Measurements from ENCODE around the gene STAB2.

Gene STAB2

DNA sequence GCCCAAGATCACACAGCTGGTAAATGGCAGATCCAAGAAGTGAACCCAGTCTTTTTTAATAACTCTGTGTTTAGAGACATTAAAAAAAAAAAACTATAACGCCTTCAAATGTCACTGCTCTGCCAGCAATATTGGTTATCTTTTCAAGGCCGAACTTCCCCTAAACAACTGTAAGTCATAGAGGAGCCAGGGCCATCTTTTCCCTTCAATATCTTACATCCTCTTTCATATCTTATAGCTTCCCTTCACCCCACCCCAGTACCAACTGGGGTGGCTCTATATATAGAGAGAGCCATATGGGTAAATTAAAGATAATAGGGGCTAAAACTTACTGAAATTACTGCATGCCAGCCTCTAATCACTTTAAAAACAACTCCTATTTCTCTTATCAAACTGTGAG is 100.2 kb downstream of the STAB2 start:
- no peak for TF ChIP-seq ZFX (IDR thresholded peaks at IDR 0.05; ENCODE audit: borderline replicate concordance)
- TF ChIP-seq, protein P1, sequence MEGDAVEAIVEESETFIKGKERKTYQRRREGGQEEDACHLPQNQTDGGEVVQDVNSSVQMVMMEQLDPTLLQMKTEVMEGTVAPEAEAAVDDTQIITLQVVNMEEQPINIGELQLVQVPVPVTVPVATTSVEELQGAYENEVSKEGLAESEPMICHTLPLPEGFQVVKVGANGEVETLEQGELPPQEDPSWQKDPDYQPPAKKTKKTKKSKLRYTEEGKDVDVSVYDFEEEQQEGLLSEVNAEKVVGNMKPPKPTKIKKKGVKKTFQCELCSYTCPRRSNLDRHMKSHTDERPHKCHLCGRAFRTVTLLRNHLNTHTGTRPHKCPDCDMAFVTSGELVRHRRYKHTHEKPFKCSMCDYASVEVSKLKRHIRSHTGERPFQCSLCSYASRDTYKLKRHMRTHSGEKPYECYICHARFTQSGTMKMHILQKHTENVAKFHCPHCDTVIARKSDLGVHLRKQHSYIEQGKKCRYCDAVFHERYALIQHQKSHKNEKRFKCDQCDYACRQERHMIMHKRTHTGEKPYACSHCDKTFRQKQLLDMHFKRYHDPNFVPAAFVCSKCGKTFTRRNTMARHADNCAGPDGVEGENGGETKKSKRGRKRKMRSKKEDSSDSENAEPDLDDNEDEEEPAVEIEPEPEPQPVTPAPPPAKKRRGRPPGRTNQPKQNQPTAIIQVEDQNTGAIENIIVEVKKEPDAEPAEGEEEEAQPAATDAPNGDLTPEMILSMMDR (IDR thresholded peaks at IDR 0.05), result no peak
- no peak overlapping the region for H3K27ac ChIP-seq

DNA sequence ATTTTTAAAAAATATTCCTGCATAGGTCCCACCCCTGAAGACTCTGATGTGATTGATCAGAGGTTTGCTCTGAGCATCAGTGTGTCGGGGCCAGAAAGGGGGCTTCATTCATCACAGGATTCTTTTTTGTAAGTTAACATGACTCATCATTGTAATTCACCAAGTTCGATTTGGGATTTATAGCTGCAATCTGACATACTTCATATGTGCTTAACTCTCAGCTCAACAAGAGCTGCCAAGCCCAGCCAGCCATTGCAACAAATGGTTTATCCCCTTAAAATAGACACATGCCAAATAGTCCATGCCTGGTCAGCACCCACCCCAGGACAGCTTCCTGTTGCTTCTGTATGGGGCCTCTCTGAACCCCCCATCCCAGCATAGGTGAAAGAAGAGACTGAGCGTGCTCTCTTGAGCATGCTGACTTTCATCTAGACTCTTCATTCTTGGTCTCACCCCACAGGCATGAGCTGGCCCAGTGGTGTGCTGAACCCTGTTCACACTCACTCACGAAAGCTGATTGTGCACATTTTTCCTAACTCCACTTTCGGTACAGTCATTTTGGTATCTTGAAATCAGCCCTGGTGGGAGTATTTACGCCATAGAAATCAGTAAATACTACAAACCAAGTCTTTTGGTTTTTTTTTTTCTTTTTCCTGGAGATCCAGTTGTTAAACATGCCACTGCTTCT is 101.4 kb downstream of the STAB2 start:
- H3K27ac ChIP-seq, result no peak overlapping the region
- TF ChIP-seq, protein P1 (IDR thresholded peaks at IDR 0.05), result no peak
- TF ChIP-seq ZFX (IDR thresholded peaks at IDR 0.05; ENCODE audit: borderline replicate concordance), result no peak

DNA sequence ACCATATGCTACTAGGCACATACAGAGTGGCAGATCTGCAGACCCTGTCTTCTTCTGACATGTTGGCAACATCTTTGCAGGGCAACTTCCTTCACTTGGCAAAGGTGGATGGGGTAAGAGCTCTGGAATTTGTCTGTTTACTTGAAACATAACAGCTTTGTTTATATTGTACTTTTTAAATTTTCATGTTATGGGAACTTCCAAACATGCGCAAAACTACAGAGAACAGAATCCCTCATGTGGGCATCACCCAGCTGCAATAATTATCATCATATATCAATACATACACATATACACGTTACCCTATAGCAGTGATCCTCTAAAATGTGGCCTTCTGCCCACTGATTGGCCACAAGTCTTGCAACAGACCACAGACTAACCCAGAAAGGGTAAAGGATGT is 103.4 kb downstream of the STAB2 start:
- TF ChIP-seq, protein P1 (IDR thresholded peaks at IDR 0.05), result no peak
- no peak for TF ChIP-seq ZFX (IDR thresholded peaks at IDR 0.05; ENCODE audit: borderline replicate concordance)

DNA sequence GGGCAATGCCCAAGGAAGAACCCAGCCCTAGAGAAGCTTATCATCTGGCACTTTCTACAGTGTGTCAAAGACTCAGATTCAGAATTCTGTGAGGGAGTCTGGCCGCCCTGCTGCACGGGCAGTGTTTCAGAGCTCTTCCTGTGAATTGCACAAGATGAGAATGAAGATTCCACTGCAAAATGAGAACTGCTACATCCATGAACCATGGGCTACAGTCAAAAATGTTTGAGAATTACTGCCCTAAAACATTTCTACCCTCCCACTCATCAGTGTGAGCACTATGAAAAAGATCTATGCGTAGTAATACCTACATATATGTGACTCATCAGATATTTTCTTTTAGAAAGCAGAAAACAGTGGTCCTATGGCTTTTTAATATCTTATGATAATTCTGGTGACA is 104.0 kb downstream of the STAB2 start:
- TF ChIP-seq ZFX (IDR thresholded peaks at IDR 0.05; ENCODE audit: borderline replicate concordance), result no peak
- TF ChIP-seq, protein P1 (IDR thresholded peaks at IDR 0.05), result no peak
- no peak overlapping the region for H3K27ac ChIP-seq

More for the DNA sequence above, 103.4 kb downstream of the STAB2 start:
- H3K27ac ChIP-seq, result no peak overlapping the region

DNA sequence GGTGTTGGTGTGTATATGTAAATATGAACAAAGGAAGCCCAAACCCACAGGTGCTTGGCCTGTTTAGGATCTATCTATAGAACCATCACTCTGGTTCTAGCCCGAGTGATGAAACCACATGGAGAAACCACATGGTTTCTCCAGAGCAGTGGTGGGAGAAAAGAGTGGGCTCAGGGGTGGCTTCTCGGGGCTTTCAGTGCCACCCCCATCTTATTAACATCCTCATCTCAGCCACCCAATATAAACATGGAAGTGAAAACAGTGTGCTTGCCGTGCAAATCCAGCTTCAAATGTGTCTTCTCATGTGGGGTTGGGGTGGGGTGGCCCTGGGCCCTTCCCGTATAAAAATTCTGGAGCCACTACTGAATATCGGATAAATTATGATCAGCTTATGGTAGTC is 109.0 kb downstream of the STAB2 start:
- no peak overlapping the region for H3K27ac ChIP-seq

DNA sequence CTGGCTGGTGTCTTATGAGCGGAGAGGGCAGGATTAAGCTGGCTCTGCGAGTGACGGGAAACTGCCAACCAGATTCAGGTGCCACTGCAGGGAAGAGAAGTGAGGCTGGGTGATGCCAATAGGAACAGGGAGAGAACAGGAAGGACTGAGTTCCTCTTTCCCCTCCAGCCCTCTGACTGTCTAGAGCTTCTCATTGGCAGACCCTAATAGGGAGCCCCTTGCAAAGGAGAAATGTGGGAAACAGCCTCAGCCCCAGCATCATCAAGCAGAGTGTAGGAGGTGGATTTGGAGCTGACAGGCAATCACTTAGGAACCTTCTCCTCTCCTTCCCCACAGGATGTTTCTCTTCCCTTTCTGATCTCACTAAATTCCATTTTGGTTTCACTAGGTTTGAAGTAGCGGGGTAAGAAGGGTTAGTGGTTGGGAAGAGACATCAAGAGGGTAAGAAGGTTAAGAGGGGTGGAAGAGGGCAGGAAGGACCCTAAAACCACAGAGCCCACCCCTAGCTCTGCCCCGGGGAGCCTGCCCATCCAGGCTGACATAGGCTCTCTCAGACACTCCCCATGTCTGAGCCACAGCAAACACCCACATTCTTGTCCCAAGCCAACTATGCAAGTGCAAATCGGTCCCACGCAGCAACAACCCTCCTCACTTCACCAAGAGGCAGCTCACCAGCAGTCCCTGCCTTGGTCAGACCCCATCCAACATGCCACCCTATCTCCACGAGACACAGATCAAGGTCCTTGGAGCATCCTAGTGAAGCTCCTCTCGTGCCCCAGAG is 111.1 kb downstream of the STAB2 start:
- no peak overlapping the region for H3K27ac ChIP-seq

More for the DNA sequence above, 109.0 kb downstream of the STAB2 start:
- TF ChIP-seq ZFX (IDR thresholded peaks at IDR 0.05; ENCODE audit: borderline replicate concordance), result no peak
- TF ChIP-seq, protein P1 (IDR thresholded peaks at IDR 0.05), result no peak

More for the DNA sequence above, 111.1 kb downstream of the STAB2 start:
- no peak for TF ChIP-seq ZFX (IDR thresholded peaks at IDR 0.05; ENCODE audit: borderline replicate concordance)
- TF ChIP-seq, protein P1 (IDR thresholded peaks at IDR 0.05), result no peak
